ENCODE measurements around the gene KCNJ8. TPM values are rescaled to one million over a fixed set of nuclear protein-coding genes. Genes with fewer than 3 reads are reported as not detected.

Gene KCNJ8
- total RNA-seq, 1 donor from 2014 or later = 12.8 TPM

GRCh38 chr12:21780786-21781185, 6.3 kb upstream of the KCNJ8 start:
- no peaks in the 10 kb centered on the region for H3K9me3 ChIP-seq
- no peak overlapping the region for H3K4me3 ChIP-seq
- H3K4me1 ChIP-seq = no peaks in the 10 kb centered on the region
- ATAC-seq (no peak), DNase-seq (no peak)
- no peaks in the 10 kb centered on the region for H3K36me3 ChIP-seq
- no peak overlapping the region for H3K27ac ChIP-seq
- TF ChIP-seq, protein P1, sequence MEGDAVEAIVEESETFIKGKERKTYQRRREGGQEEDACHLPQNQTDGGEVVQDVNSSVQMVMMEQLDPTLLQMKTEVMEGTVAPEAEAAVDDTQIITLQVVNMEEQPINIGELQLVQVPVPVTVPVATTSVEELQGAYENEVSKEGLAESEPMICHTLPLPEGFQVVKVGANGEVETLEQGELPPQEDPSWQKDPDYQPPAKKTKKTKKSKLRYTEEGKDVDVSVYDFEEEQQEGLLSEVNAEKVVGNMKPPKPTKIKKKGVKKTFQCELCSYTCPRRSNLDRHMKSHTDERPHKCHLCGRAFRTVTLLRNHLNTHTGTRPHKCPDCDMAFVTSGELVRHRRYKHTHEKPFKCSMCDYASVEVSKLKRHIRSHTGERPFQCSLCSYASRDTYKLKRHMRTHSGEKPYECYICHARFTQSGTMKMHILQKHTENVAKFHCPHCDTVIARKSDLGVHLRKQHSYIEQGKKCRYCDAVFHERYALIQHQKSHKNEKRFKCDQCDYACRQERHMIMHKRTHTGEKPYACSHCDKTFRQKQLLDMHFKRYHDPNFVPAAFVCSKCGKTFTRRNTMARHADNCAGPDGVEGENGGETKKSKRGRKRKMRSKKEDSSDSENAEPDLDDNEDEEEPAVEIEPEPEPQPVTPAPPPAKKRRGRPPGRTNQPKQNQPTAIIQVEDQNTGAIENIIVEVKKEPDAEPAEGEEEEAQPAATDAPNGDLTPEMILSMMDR (IDR thresholded peaks at IDR 0.05) = no peak
- no peaks in the 10 kb centered on the region for H3K27me3 ChIP-seq (ENCODE audit: low read depth)
- intact Hi-C loops (cut with DNase I) = no loop called here

- Histone ChIP-seq H3K4me3 (no peak overlapping the region), H3K4me1 (no peaks in the 10 kb centered on the region), H3K27me3 (ENCODE audit: low read depth) (peaks cover 17% of the 10 kb centered on the region), H3K27ac (peak overlapping the region; percentile 70), H3K9me3 (no peaks in the 10 kb centered on the region), H3K36me3 (no peaks in the 10 kb centered on the region)
- intact Hi-C loops (cut with DNase I) = no loop called here
- TF ChIP-seq, protein P1 (IDR thresholded peaks at IDR 0.05) = no peak
- ATAC-seq = peak in 1 of 2 donors; percentile 44
- no peak for DNase-seq
These were observed 1.7 kb upstream of the KCNJ8 start for GRCh38 chr12:21776175-21776574.

- no peaks in the 10 kb centered on the region for H3K9me3 ChIP-seq
- TF ChIP-seq, protein P1 (IDR thresholded peaks at IDR 0.05) = no peak
- H3K4me3 ChIP-seq = peak overlapping the region; percentile 62
- peaks cover 17% of the 10 kb centered on the region for H3K27me3 ChIP-seq (ENCODE audit: low read depth)
- no peaks in the 10 kb centered on the region for H3K36me3 ChIP-seq
- H3K4me1 ChIP-seq = no peaks in the 10 kb centered on the region
- ATAC-seq = peak in 1 of 2 donors; percentile 17
- peak overlapping the region; percentile 70 for H3K27ac ChIP-seq
- intact Hi-C loops (cut with DNase I) = no loop called here
- no peak for DNase-seq
These were observed 771 bp upstream of the KCNJ8 start for GRCh38 chr12:21775133-21775820.

DNA sequence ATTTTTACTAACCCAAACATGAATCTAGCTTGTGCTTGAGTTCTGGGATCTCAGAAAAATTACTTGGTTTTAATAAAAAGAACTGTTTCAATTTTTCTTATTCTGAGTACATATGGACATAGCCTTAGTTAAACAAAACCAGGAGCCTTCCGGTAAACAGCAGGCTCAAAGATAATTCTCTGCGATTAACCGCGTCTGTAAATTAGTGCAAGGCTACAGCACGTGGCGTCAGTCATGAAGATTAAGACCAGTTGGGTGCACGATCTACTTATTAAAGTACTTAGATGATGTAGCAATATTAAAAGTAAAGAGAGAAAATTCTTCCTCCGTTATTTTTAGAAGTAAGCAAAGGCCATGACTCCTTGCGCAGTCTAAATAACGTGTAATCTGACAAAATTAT, 700 bp downstream of the KCNJ8 start:
- no peaks in the 10 kb centered on the region for H3K4me1 ChIP-seq
- H3K36me3 ChIP-seq = no peaks in the 10 kb centered on the region
- intact Hi-C loops (cut with DNase I) = no loop called here
- H3K9me3 ChIP-seq = no peaks in the 10 kb centered on the region
- H3K27me3 ChIP-seq (ENCODE audit: low read depth) = peaks cover 17% of the 10 kb centered on the region
- peak overlapping the region; percentile 62 for H3K4me3 ChIP-seq
- TF ChIP-seq, protein P1 (IDR thresholded peaks at IDR 0.05) = no peak
- no peak for DNase-seq
- peak in 1 of 2 donors; percentile 19 for ATAC-seq
- H3K27ac ChIP-seq = peak overlapping the region; percentile 70

DNA sequence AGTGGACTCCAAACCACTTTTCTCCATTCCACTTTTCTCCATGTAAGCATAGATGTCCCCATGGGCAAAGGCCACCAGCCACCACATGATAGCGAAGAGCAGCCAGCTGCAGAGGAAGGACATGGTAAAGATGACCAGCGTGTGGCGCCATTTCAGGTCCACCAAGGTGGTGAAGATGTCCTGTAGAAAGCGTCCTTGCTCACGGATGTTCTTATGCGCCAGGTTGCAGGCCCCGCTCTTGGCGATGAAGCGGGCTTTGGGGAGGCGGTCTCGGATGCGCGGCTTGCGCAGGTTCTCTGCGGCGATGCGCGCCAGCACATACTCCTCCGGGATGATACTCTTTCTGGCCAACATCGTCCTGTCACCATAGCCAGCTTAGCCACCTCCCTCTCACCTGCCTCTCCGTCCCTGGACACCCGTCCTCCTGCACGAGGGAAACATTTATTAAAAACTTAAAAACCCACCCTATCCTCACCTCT, 1.2 kb downstream of the KCNJ8 start:
- TF ChIP-seq, protein P1 (IDR thresholded peaks at IDR 0.05) = peak; percentile 26
- DNase-seq = peak; percentile 49
- Histone ChIP-seq H3K4me3 (peak overlapping the region; percentile 62), H3K27me3 (ENCODE audit: low read depth) (peaks cover 17% of the 10 kb centered on the region), H3K9me3 (no peaks in the 10 kb centered on the region), H3K4me1 (no peaks in the 10 kb centered on the region), H3K36me3 (no peaks in the 10 kb centered on the region), H3K27ac (peak overlapping the region; percentile 70)
- intact Hi-C loops (cut with DNase I) = no loop called here
- ATAC-seq = peak in 1 of 2 donors; percentile 28

All from lower lobe of right lung (tissue), 2 donors.